KBM-7 (cell line): Measurements from ENCODE around the gene SIAH1.
"Not testable (repeated sequence)": the region's sequence is repeated elsewhere in the genome, so short reads cannot be mapped to it uniquely, and the experiment has no call there.

Experiments
- DNase-seq: peaks from one replicate; pipeline ENCODE4 v3.0.0-alpha.2; 2015
- in situ Hi-C: fragments of 300-500 bp; cut with MboI; formaldehyde crosslinking; loops from 2 replicates; pipeline ENCODE4 v1.14.3; 2020; ENCODE audit warnings: low sequenced_read_pairs, low pct_unique_long_range_greater_than_20kb, mixed read lengths

Gene SIAH1

DNA sequence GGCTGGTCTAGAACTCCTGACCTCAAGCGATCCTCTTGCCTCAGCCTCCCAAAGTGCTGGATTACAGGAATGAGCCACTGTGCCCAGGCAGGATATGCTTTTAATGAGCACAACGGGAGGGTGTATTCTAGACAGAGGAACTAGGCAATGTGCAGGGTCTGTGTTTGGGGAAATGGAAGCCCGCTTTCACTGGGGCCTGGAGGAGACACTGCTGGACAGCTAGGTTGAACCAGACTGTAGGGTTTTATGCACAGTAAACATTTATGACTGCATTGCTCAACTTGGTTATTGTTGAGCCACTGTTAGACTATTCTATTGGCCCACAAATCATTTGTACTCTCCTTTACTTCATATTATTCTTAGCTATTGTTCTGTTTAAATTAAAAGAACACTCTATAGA is 10.2 kb upstream of the SIAH1 start:
- in situ Hi-C loops = loop anchor here (25.0 kb wide), 1 partner anchor 217 kb away; the partner anchor contains the start of gene N4BP1
- no peak for DNase-seq

- peak; percentile 30 for DNase-seq
- in situ Hi-C loops = loop anchor here (25.0 kb wide), 1 partner anchor 218 kb away; the partner anchor contains the start of gene N4BP1
Observed at GRCh38 chr16:48394355-48394703, 9.1 kb upstream of the SIAH1 start.

DNA sequence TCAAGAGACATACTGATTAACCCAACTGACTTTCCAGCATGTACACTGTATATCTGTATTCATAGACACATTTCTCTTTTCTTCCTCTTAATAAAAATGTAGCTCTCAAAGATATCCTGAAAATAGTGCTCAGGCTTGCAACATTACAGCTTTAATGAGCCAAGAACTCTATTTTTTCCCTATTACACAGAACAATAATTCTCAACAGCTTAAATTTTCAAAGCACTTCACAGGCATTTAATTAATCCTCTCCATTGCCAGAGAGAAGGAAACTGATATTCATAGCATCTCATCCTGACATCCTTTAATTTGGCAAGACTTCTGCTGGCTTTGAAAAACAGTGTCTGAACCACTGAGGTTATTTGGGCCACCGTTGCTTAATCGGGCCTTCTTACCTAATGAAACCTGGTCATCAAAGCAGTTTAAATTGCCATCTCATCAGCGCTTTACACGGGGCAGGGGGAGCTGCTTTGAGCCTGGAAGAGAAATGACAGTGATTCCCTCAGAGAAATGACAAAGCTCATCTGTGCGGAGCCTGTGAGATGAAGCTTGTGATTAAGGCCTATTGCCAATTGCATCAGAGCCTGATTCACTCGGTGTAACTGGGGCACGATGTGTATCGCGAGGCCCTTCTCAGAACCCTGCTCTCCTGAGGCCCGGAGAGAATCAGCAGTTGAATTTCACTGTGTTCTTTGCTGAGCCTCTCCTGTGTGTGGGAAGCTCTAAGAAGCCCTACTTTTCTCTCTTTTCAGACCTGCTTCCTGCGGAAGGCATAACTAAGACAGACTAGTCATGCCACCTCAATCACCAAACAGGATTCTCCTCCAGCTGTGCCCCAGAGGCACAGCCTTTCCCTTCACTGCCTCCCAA is 8.5 kb upstream of the SIAH1 start:
- in situ Hi-C loops = loop anchor here (25.0 kb wide), 1 partner anchor 219 kb away; the partner anchor contains the start of gene N4BP1
- peak; percentile 28 for DNase-seq

DNA sequence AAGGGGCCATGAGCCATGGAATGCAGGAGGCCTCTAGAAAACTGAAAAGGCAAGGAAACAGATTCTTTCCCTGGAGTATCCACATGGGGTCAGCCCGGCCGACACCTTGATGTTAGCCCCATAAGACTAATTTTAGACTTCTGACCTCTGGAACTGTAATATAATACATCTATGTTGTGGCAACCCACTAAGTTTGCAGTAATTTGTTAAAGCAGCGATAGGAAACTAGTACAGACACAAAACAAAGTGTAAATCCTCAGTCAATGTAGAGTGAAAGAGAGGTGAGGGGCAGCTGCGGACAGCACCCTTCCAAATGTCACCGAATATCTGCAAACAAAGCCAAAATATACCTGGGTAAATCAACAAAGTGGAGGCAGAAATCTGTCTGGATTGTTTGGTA is 7.2 kb upstream of the SIAH1 start:
- DNase-seq = no peak
- in situ Hi-C loops = loop anchor here (25.0 kb wide), 1 partner anchor 220 kb away; the partner anchor contains the start of gene N4BP1

- in situ Hi-C loops = loop anchor here (25.0 kb wide), 1 partner anchor 226 kb away; the partner anchor contains the start of gene N4BP1
- no peak for DNase-seq
Observed at GRCh38 chr16:48386559-48387312, 1.5 kb upstream of the SIAH1 start.

DNA sequence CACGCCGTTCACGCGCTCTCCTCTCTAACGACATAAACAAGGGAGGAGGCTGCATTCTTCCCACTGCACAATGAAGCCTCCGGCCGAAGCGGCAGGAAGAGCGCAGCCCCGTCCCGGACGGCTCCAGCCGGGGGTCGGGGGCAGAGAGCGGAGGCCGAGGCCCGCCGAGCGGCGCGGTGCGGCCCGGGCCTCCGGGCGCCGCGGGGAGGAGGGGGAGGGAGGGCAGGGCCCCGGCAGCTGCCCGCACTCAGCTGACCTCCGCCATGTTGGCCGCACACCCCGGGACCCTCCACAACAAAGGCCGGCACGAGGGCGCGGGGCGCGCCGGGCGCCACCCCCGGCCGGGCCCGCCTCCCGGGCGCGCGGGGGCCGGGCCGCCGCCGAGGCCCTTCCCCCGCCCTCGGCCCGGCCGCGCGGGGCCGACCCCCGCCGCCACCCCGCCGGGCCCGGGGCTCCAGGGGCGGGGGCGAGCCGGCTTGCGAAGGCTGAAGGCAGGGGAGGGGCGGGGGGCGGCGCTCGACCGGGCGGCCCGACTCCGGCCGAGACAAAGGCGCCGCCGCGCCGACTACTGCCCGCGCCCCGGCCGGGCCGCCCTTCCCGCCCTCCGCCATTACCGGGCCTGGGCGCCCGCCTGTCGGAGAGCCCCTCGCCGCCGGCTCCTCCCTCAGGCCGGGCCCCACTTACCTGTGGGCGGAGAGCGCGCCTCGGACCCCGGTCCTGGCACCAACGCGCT is 527 bp downstream of the SIAH1 start:
- in situ Hi-C loops = loop anchor here (25.0 kb wide), 1 partner anchor 228 kb away; the partner anchor contains the start of gene N4BP1
- no peak for DNase-seq

DNA sequence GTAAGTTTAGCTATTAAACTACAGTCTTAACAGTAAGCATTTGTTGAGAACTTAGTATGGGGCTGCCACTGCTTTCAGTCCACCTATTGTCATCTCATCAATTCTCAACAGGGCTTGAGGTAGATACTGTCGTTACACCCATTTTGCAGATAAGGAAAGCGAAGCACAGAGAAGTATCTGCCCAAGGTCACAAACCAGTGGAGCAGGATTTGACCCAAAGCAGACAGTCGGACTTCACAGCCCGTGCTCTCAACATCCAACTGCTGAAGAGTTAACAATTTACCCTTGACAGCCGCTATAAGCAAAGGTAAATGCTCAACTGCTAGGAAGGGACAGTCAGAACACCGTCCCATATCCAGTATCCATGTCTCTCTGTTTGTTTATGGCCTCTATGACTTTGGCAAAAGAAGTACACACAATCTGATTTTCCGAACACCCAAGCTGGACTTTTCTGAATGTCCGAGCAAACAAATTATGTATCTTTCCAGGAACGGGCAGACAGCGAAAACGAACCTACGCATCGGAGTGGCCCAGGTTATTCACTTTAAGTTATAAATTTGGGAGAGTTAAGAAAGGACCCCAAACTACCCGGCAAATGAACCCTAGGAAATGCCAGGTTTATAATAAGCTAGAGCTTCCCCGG is 1.2 kb downstream of the SIAH1 start:
- DNase-seq = peak; percentile 46
- in situ Hi-C loops = loop anchor here (25.0 kb wide), 1 partner anchor 228 kb away; the partner anchor contains the start of gene N4BP1

- in situ Hi-C loops = loop anchor here (25.0 kb wide), 1 partner anchor 229 kb away; the partner anchor contains the start of gene N4BP1
- DNase-seq = no peak
Observed at GRCh38 chr16:48383009-48383876, 2.0 kb downstream of the SIAH1 start.

DNA sequence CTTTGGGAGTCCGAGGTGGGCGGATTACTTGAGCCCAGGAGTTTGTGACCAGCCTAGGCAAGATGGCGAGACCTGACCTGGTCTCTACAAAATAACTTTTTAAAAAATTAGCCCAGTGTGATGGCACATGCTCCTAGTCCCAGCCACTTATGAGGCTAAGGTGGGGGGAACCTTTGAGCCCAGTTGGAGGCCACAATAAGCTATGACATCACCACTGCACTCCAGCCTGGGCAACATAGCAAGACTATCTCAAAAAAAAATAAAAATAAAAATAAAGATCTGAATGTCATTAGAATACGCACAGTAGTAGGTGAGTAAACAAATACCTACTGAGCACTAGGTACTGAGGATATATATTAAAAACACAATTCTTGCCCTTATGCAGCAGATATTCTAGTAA is 3.1 kb downstream of the SIAH1 start:
- DNase-seq = no peak
- in situ Hi-C loops = loop anchor here (25.0 kb wide), 1 partner anchor 230 kb away; the partner anchor contains the start of gene N4BP1

GRCh38 chr16:48381201-48381600 is 4.0 kb downstream of the SIAH1 start:
- no peak for DNase-seq
- in situ Hi-C loops = loop anchor here (25.0 kb wide), 1 partner anchor 231 kb away; the partner anchor contains the start of gene N4BP1

DNA sequence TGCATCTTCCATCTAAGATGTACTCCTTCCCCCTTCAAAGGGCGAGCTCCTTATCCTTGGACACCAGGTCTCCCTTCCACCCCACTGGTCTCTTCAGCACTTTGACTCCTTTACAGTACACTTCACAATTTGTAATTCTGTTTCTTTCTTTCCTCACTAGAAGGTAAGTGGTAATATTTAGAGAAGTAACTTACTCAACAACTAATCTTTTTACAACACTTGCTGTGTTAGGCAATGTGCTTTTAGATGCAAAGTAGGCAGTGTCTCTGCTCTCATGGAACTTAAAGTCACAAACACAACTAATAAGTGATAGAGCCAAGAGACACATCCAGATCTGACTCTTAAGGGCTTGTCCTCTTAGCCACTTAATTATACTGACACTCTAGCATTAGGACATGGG is 6.4 kb downstream of the SIAH1 start:
- in situ Hi-C loops = loop anchor here (25.0 kb wide), 1 partner anchor 233 kb away; the partner anchor contains the start of gene N4BP1
- DNase-seq = no peak

- in situ Hi-C loops = loop anchor here (25.0 kb wide), 1 partner anchor 234 kb away; the partner anchor contains the start of gene N4BP1
- no peak for DNase-seq
Observed at GRCh38 chr16:48378276-48378675, 6.9 kb downstream of the SIAH1 start.

- DNase-seq = not testable (repeated sequence)
- in situ Hi-C loops = loop anchor here (25.0 kb wide), 1 partner anchor 235 kb away; the partner anchor contains the start of gene N4BP1
Observed at GRCh38 chr16:48377301-48377700, 7.9 kb downstream of the SIAH1 start.

DNA sequence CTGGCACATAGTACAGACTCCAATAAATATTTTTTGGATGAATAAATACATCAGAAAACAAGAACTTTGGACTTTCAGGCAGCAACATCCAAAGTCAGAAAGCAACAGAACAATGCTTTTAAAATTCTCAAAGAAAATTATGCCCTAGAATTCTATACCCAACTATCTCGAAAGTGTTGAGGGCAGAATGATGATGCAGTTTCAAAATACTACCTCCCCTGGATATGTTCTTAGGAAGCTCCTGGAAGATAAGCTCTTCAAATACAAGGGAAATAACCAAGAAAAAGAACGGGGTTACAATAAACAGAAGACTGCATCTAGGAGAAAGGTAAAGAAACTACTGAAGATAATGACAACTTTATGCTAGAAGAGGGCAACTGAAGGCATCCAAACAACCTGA is 11.0 kb downstream of the SIAH1 start:
- in situ Hi-C loops = no loop called here
- DNase-seq = no peak

GRCh38 chr16:48373258-48374029 is 11.8 kb downstream of the SIAH1 start:
- no peak for DNase-seq
- in situ Hi-C loops = no loop called here

GRCh38 chr16:48372744-48373143 is 12.5 kb downstream of the SIAH1 start:
- in situ Hi-C loops = no loop called here
- DNase-seq = no peak

- no peak for DNase-seq
- in situ Hi-C loops = no loop called here
Observed at GRCh38 chr16:48371393-48371780, 13.8 kb downstream of the SIAH1 start.
